ENCODE results near the gene USP31. TPM values are rescaled to one million over a fixed set of nuclear protein-coding genes. Genes with fewer than 3 reads are reported as not detected.
"Not testable (repeated sequence)": the region's sequence is repeated elsewhere in the genome, so short reads cannot be mapped to it uniquely, and the experiment has no call there.

The USP31 gene
- total RNA-seq, 2 experiments from 2014 or later = 6.6 to 6.8 TPM

DNA sequence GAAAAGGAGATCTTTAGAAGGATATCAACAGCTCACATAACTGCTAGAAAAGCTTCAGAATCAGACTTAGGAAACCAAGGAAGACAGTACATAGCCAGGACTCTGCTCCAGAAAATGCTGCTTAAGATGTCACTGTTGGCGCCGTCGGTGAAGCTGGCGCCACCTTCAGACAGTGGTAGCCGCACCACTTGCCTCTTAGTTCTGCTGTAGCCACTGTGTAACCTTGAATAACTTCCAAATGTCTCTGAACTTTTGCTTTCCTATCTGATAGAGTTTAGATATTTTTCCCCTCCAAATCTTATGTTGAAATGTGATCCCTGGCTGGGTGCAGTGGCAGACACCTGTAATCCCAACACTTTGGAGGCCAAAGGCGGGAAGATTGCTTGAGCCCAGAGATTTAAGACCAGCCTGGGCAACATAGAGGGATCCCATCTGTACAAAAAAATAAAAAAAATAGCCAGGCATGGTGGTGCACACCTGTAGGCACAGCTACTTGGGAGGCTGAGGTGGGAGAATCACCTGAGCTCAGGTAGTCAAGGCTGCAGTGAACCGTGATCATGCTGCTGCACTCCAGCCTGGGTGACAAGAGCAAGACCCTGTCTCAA is 6.3 kb upstream of the USP31 start:
- H3K4me3 Mint-ChIP-seq = no peak overlapping the region
- H3K4me1 Mint-ChIP-seq = peaks cover 14% of the 10 kb centered on the region
- CTCF ChIA-PET = interaction anchor here (0.6 kb wide), 1 partner anchor 1097 kb away, joined by 3 read pairs; no protein-coding TSS in a partner anchor
- H3K36me3 Mint-ChIP-seq (ENCODE audit: low read depth) = no peaks in the 10 kb centered on the region
- POLR2A ChIA-PET = no interaction called here
- no peak overlapping the region for H3K27ac Mint-ChIP-seq
- peaks cover 24% of the 10 kb centered on the region for H3K27me3 Mint-ChIP-seq
- peaks cover 2% of the 10 kb centered on the region for H3K9me3 Mint-ChIP-seq
- no peak for DNase-seq

DNA sequence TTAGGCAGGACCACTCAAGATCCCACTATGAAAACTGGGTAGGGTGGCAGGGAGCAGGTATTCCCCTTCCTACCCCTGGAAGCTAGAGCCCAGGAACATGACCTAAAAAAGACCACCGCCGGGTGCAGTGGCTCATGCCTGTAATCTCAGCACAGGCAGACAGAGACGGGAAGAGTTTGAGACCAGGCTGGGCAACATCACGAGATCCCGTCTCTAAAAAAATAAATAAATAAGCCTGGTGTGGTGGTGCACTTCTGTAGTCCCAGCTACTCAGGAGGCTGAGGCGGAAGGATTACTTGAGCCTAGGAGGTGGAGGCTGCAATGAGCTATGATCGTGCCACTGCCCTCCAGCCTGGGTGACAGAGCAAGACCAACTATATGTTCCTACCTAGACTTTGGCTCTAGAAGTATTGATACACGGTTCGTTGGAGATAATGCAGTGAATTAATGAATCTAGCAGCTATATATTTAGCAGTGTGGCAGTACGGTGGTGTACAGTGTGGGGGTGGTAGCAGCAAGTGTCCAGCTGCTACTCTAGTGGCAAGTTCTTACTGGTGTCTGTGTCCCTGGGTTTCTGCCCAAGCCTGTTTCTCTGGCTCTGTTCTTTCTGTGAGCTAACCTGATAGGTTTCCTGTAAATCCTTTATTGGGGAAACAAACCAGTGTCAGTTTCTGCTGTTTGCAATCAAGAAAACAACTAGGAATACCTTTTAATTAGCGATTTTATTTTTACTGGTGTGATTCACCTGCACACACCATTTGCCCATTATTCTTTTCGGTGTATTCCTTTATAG is 3.3 kb upstream of the USP31 start:
- Mint-ChIP-seq H3K9me3 (peaks cover 2% of the 10 kb centered on the region), H3K4me3 (no peak overlapping the region), H3K36me3 (ENCODE audit: low read depth) (no peaks in the 10 kb centered on the region), H3K27ac (no peak overlapping the region), H3K27me3 (peaks cover 24% of the 10 kb centered on the region), H3K4me1 (peaks cover 30% of the 10 kb centered on the region)
- CTCF ChIA-PET = no interaction called here
- no peak for DNase-seq
- POLR2A ChIA-PET = no interaction called here

DNA sequence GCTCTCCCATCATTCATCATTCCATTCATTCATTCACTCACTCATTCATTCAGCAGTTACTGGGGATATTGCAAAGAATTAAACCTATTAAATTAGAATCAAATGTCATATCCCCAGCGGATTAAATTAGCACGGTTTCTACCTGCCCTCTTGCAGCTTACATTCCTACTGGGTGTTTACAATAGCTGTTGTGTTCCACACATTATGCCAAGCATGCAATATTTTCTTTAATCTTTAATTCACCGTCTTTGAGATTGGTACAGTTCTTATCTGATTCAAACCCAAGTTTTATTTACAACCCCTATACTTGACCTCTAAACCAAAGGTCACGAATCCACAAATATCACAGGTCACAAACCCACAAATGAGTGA is 727 bp upstream of the USP31 start:
- Mint-ChIP-seq H3K36me3 (ENCODE audit: low read depth) (no peaks in the 10 kb centered on the region), H3K27me3 (peaks cover 19% of the 10 kb centered on the region), H3K27ac (peak overlapping the region; percentile 76), H3K4me3 (peak overlapping the region; percentile 87), H3K4me1 (peaks cover 32% of the 10 kb centered on the region), H3K9me3 (no peaks in the 10 kb centered on the region)
- POLR2A ChIA-PET = no interaction called here
- CTCF ChIA-PET = no interaction called here
- DNase-seq = no peak

DNA sequence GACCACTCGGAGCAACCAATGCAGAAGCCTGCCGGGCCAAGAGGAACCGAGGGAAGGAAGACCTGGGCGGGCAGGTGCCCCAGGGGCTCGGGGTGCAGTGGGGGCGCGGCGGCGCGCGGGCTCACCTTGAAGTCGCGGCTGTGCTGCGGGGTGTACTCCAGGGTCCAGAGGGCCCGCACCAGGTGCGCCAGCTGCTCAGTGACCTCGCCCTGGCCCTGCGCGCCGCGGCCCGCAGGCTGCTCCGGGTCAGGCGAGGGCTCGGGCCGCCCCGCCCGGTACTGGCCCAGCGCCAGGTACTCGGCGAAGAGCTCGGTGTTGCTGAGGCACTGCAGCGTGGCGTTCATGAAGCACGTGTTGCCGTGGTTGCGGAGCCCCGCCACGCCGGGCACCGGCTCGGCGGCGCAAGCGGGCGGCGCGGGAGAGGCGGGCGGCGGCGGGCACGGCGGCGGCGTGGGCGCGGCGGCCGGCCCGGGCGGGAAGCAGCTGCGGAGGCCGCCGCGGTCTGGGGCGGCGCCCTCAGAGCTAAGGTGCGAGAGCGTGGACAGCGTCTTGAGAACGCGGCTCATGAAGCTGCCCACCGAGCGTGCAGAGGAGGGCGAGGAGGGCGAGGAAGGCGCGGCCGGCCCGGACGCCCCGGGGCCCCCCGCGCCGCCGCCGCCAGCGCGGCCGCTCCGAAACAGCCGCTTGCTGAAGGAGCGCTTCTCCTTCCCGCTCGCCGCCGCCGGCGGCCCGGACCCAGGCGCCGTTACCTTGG is 562 bp downstream of the USP31 start:
- CTCF ChIA-PET = interaction anchor here (0.8 kb wide), 1 partner anchor 19 kb away, joined by 3 read pairs; no protein-coding TSS in a partner anchor
- Mint-ChIP-seq H3K4me3 (peak overlapping the region; percentile 91), H3K9me3 (no peaks in the 10 kb centered on the region), H3K36me3 (ENCODE audit: low read depth) (no peaks in the 10 kb centered on the region), H3K4me1 (peaks cover 36% of the 10 kb centered on the region), H3K27ac (peak overlapping the region; percentile 90), H3K27me3 (peaks cover 10% of the 10 kb centered on the region)
- POLR2A ChIA-PET = interaction anchor here (0.6 kb wide), 1 partner anchor 30 kb away, joined by 3 read pairs; no protein-coding TSS in a partner anchor
- DNase-seq = peak; percentile 53

DNA sequence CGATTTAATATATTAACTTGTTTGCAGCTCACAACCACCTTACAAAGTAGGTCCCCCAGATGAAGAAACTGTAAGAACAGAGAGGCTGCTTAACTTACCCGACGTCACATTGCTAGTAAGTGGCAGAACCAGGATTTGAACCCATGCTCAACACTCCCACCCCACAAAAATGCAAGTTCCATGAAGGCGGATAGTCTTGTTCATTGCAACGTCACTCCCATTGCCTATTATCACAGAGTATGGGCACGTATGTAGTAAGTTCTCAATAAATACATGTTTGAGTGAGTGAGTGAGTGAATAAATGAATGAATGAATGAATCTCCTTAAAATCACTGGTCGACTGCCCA is 1.1 kb downstream of the USP31 start:
- Mint-ChIP-seq H3K4me3 (peak overlapping the region; percentile 91), H3K27me3 (peaks cover 10% of the 10 kb centered on the region), H3K4me1 (peaks cover 36% of the 10 kb centered on the region), H3K9me3 (no peaks in the 10 kb centered on the region), H3K27ac (peak overlapping the region; percentile 90), H3K36me3 (ENCODE audit: low read depth) (no peaks in the 10 kb centered on the region)
- no peak for DNase-seq
- ChIA-PET POLR2A (interaction anchor here (0.6 kb wide), 1 partner anchor 29 kb away, joined by 3 read pairs; no protein-coding TSS in a partner anchor), CTCF (no interaction called here)

DNA sequence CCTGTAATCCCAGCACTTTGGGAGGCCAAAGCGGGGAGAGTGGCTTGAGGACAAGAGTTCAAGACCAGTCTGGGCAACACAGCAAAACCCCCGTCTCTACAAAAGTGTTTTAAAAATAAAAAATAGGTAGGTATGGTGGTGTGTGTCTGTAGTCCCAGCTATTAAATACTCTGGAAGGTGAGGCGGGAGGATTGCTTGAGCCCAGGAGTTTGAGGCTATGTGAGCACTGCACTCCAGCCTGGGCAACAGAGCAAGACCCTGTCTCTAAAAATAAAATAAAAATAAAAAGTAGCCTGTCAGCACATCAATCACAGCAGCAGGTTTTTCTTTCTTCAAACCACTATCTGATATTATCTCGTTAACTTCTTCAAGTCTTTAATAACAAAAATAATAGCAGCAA is 1.6 kb downstream of the USP31 start:
- no peak for DNase-seq
- POLR2A ChIA-PET = no interaction called here
- H3K27me3 Mint-ChIP-seq = peaks cover 8% of the 10 kb centered on the region
- H3K4me1 Mint-ChIP-seq = peaks cover 36% of the 10 kb centered on the region
- peak overlapping the region; percentile 91 for H3K4me3 Mint-ChIP-seq
- no peaks in the 10 kb centered on the region for H3K36me3 Mint-ChIP-seq (ENCODE audit: low read depth)
- no peak overlapping the region for H3K27ac Mint-ChIP-seq
- CTCF ChIA-PET = interaction anchor here (1.0 kb wide), 1 partner anchor 11 kb away, joined by 3 read pairs; no protein-coding TSS in a partner anchor
- no peaks in the 10 kb centered on the region for H3K9me3 Mint-ChIP-seq

DNA sequence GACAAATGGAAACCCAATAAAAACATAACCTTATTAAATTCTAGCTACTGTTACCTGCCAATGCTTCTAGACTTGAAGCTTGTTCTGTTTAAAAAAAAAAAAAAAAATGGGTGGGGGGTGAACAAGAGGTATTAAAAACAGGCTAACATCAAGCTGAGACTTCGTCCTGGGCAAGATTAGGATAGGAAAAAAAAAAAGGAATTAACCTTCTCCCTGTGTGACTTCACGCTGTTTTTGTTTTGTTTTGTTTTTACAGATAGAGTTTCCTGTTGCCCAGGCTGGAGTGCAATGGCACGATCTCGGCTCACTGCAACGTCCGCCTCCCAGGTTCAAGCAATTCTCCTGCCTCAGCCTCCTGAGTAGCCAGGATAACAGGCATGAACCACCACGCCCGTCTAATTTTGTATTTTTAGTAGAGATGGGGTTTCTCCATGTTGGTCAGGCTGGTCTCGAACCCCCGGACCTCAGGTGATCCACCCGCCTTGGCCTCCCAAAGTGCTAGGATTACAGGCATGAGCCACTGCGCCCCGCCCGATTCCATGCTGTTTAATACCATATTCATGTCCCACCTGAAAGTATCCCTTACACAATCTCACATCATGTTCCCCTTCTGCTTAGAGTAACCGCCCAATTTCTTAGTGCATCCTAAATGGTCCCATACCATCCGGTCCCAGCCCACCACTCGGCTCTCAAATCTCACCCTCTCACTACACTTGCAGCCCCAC is 2.2 kb downstream of the USP31 start:
- POLR2A ChIA-PET = no interaction called here
- Mint-ChIP-seq H3K36me3 (ENCODE audit: low read depth) (no peaks in the 10 kb centered on the region), H3K27ac (no peak overlapping the region), H3K4me1 (peaks cover 37% of the 10 kb centered on the region), H3K4me3 (peak overlapping the region; percentile 2), H3K27me3 (peaks cover 7% of the 10 kb centered on the region), H3K9me3 (no peaks in the 10 kb centered on the region)
- CTCF ChIA-PET = interaction anchor here (1.0 kb wide), 1 partner anchor 10 kb away, joined by 3 read pairs; no protein-coding TSS in a partner anchor
- no peak for DNase-seq

DNA sequence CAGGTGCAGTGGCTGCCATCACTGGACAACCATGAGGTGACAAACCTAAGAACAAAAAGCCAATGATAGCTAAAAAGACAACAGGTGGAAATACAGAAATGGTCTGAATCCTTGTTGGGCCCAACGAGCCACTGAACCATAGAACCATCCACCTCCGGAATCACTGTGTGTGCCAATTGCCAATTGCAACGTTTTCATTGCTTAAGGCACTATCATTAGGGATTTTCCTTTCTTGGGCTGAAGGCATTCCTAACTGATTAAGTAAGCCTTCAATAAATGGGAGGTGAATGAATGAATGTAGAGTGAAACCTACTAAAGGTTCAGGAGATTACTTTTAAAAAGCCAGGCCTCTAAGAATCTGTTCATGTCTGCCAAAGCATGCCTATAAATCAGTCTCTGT is 3.6 kb downstream of the USP31 start:
- ChIA-PET POLR2A (no interaction called here), CTCF (no interaction called here)
- Mint-ChIP-seq H3K27ac (no peak overlapping the region), H3K36me3 (ENCODE audit: low read depth) (no peaks in the 10 kb centered on the region), H3K9me3 (no peaks in the 10 kb centered on the region), H3K27me3 (no peaks in the 10 kb centered on the region), H3K4me3 (no peak overlapping the region), H3K4me1 (peaks cover 35% of the 10 kb centered on the region)
- DNase-seq = no peak

DNA sequence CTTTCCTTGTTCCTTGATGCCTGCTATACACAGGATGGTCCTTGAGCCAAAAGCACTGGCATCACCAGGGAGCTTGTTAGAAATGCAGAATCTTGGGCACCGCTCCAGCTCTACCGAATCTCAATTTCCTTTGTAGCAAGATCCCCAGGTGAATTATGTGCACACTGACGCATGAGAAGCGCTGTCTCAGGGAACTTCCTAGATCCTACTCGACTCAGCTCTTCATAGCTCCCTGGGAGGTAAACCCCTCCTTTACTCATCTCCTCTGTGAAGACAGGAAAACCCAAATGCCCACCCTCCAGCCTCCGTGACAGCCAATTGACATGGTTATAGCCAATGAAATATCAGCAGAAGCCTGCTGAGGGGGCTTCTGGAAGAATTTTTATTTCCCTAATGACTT is 4.1 kb downstream of the USP31 start:
- CTCF ChIA-PET = no interaction called here
- Mint-ChIP-seq H3K9me3 (no peaks in the 10 kb centered on the region), H3K4me3 (no peak overlapping the region), H3K36me3 (ENCODE audit: low read depth) (no peaks in the 10 kb centered on the region), H3K27me3 (no peaks in the 10 kb centered on the region), H3K4me1 (peaks cover 34% of the 10 kb centered on the region), H3K27ac (no peak overlapping the region)
- DNase-seq = no peak
- POLR2A ChIA-PET = no interaction called here

DNA sequence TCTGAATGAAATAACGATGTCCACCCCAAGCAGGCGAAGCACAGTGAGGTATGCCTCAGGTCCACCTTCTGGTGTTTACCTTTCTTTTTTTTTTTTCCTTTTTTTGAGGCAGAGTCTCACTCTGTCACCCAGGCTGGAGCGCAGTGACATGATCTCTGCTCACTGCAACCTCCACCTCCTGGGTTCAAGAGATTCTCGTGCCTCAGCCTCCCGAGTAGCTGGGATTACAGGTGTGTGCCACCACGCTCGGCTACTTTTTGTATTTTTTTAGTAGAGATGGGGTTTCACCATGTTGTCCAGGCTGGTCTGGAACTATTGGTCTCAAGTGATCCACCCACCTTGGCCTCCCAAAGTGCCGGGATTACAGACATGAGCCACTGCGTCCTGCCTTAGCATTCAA is 4.9 kb downstream of the USP31 start:
- POLR2A ChIA-PET; DNase-seq; H3K9me3 Mint-ChIP-seq; H3K36me3 Mint-ChIP-seq (ENCODE audit: low read depth); H3K27me3 Mint-ChIP-seq; H3K27ac Mint-ChIP-seq; H3K4me3 Mint-ChIP-seq; CTCF ChIA-PET: not testable (repeated sequence)
- H3K4me1 Mint-ChIP-seq = peaks cover 26% of the 10 kb centered on the region

DNA sequence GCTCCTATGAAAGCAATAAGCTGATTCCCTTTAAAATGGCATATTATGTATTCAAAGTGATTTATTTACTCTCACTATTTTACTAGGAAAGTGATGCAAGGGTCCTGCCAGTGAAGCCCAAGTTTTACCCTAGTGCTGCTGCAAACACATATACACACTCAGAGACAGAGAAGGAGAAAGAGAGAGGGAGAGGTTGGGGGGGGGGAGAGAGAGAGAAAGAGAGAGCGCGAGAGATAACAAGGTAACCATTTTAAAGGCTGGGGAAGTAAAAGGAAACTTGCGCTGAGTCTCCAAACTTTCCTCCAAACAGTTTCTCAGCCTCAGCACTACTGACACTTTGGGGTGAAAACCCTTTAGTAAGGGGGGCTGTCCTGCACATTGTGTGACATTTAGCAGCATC is 5.9 kb downstream of the USP31 start:
- H3K27ac Mint-ChIP-seq = no peak overlapping the region
- peaks cover 4% of the 10 kb centered on the region for H3K36me3 Mint-ChIP-seq (ENCODE audit: low read depth)
- H3K9me3 Mint-ChIP-seq = peaks cover 2% of the 10 kb centered on the region
- no peaks in the 10 kb centered on the region for H3K27me3 Mint-ChIP-seq
- CTCF ChIA-PET = interaction anchor here (0.6 to 1.3 kb wide), 2 partner anchors 10 to 16 kb away, joined by 3 to 6 read pairs; no protein-coding TSS in a partner anchor
- DNase-seq = no peak
- POLR2A ChIA-PET = no interaction called here
- H3K4me1 Mint-ChIP-seq = peaks cover 25% of the 10 kb centered on the region
- no peak overlapping the region for H3K4me3 Mint-ChIP-seq

DNA sequence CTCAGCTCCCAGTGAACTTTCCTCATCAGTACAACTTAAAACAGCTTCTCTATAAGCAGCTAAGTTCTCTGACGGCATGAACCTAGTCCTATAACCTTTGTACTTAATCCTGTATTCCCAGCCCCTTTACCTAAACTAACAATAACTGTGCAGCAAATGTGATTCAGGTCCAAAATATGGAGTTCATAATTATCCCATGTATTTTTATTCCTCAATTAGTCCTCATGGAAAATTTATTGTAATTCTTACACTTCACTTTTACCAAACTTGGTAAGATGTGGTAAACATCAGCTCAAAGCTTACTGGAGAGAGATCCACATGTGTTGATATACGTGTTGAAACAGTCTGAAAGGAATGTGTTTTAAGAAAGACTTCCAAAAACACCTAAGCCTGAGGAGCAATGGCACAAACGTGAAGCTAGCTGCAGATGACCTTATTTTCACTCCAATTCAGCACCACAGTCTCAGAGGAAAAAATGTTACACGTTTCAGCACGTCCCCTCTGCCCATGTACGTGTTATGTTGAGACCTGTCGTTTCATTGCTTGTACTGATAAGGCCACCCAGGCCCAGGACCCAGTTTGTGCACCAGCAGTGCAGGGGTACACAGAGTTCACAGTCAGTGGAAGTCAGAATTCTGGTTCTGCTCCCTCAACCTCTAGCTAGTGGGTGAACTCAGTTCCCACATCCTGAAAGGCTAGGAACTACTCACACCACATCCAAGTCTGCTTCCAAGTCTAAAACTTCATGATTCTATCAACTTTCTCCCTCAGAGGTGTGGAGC is 7.1 kb downstream of the USP31 start:
- CTCF ChIA-PET = interaction anchor here (1.1 kb wide), 2 partner anchors 19 to 31 kb away, joined by 3 read pairs; no protein-coding TSS in a partner anchor
- H3K4me3 Mint-ChIP-seq = no peak overlapping the region
- H3K27ac Mint-ChIP-seq = no peak overlapping the region
- peaks cover 10% of the 10 kb centered on the region for H3K9me3 Mint-ChIP-seq
- no peaks in the 10 kb centered on the region for H3K27me3 Mint-ChIP-seq
- DNase-seq = no peak
- H3K36me3 Mint-ChIP-seq (ENCODE audit: low read depth) = peaks cover 6% of the 10 kb centered on the region
- POLR2A ChIA-PET = no interaction called here
- peaks cover 16% of the 10 kb centered on the region for H3K4me1 Mint-ChIP-seq

Measured in activated CD4-positive, alpha-beta T cell treated with anti-CD3 and anti-CD28 coated beads, Interleukin-2, amount 10 ng/mL, durations not matched to agents 7 days and 5 days (primary cell).